Measurements from ENCODE around the gene BCL6. TPM values are rescaled to one million over a fixed set of nuclear protein-coding genes. Genes with fewer than 3 reads are reported as not detected.

The BCL6 gene
- total and polyA plus RNA-seq, 2 of the 8 experiments (the other 6 are each of a cell fraction or from before 2014, with no cell fraction given), result 5.7 to 10.4 TPM

DNA sequence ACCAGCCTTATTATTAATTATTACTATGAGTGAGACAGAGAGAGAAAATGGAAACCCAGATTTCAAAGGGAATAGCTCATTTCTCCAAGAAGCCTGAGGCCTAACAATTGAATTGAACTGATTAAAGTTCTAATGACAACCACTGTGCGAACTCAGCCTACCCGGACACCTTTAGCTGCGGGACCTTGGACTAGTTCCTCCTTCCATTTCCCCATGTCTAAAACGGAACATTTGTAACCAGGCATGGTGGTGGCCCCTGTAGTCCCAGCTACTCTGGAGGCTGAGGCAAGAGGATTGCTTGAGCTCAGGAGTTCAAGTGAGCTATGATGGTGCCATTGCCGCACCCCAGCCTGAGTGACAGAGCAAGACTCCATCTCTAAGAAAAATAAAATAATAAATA, 26.5 kb downstream of the BCL6 start:
- H4K5ac ChIP-seq (ENCODE audit: insufficient read length, low read depth, low read length), result no peak overlapping the region
- H3K14ac ChIP-seq (ENCODE audit: insufficient read length), result no peak overlapping the region
- H3K4ac ChIP-seq (replicated peaks; ENCODE audit: insufficient read length, low read depth, low read length), result no peak overlapping the region
- H2BK15ac ChIP-seq (ENCODE audit: low read length), result no peak overlapping the region
- H3K4me1 ChIP-seq (replicated peaks in 1 of 4; ENCODE audit: control insufficient read depth in 3 of 4, insufficient read depth in 4 of 4, low read length in 3 of 4), result peaks cover 0 to 13% (median 4%) of the 10 kb centered on the region in 4 experiments; a peak in 6 of 7 replicates
- no peak overlapping the region for H3K18ac ChIP-seq (ENCODE audit: extremely low read depth, low read length)
- no peaks in the 10 kb centered on the region for H4K20me1 ChIP-seq (replicated peaks in 1 of 2; ENCODE audit: control insufficient read depth in 1 of 2, insufficient read depth in 2 of 2, low read length in 2 of 2)
- no peak overlapping the region for H2BK120ac ChIP-seq (replicated peaks; ENCODE audit: low read depth, low read length)
- H3K9ac ChIP-seq (replicated peaks in 1 of 4; ENCODE audit: extremely low read depth in 1 of 4, low read depth in 3 of 4, low read length in 3 of 4), result no peak overlapping the region
- no peak overlapping the region for H2BK20ac ChIP-seq (ENCODE audit: low read length)
- H3K23ac ChIP-seq (ENCODE audit: insufficient read length), result no peak overlapping the region
- no peak overlapping the region for H4K91ac ChIP-seq (replicated peaks; ENCODE audit: insufficient read length, low read length)
- H4K8ac ChIP-seq (ENCODE audit: extremely low read depth, insufficient read depth, low read length), result no peak overlapping the region
- 95% methylated on average over 5 of the region's 5 CpGs; no CpG with 5 or more reads in 1 of the 2 experiments for WGBS, 2 experiments (ENCODE audit: extremely low coverage in 1 of 2, insufficient coverage in 1 of 2, insufficient read length in 1 of 2, insufficient replicate concordance in 2 of 2, low coverage in 1 of 2, low lambda C conversion rate in 2 of 2, missing lambda C conversion rate in 1 of 2)
- H3K9me3 ChIP-seq (ENCODE audit: insufficient read depth in 2 of 2, low read depth in 1 of 2, low read length in 1 of 2), result no peaks in the 10 kb centered on the region
- H3K36me3 ChIP-seq (ENCODE audit: control insufficient read depth in 2 of 4, insufficient read depth in 4 of 4, low read length in 3 of 4), result peaks cover 0 to 19% (median 0%) of the 10 kb centered on the region in 4 experiments; a peak in 3 of 8 replicates
- no peaks in the 10 kb centered on the region for H3K79me2 ChIP-seq (ENCODE audit: control insufficient read depth in 1 of 2, insufficient read depth in 2 of 2, low read length in 2 of 2)
- ChIA-PET POLR2A (ENCODE audit: partially characterized antibody) (interaction anchor here (0.9 kb wide), 1 partner anchor 323 kb away, joined by 3 read pairs; no protein-coding TSS in a partner anchor), CTCF (ENCODE audit: partially characterized antibody) (interaction anchor here (0.9 to 23.0 kb wide), 13 partner anchors 10 to 1237 kb away, joined by 3 to 280 read pairs (median 5); partner anchors contain the start of gene RTP2)
- H2BK5ac ChIP-seq (ENCODE audit: low read depth, low read length), result no peak overlapping the region
- no peak overlapping the region for H3K4me3 ChIP-seq (ENCODE audit: extremely low read depth in 1 of 4, insufficient read depth in 2 of 4, low read depth in 3 of 4, low read length in 4 of 4)
- no peaks in the 10 kb centered on the region for H3K79me1 ChIP-seq (ENCODE audit: low read depth, low read length)
- H3K23me2 ChIP-seq (ENCODE audit: low read depth, low read length), result no peaks in the 10 kb centered on the region
- H2BK12ac ChIP-seq (ENCODE audit: low read depth, low read length), result no peak overlapping the region
- H3K4me2 ChIP-seq (ENCODE audit: insufficient read depth in 1 of 2, low read depth in 2 of 2, low read length in 2 of 2), result no peak overlapping the region
- H2AFZ ChIP-seq (ENCODE audit: low read length), result no peak overlapping the region
- no peak overlapping the region for H3K27ac ChIP-seq (ENCODE audit: low read depth, low read length)
- H2AK5ac ChIP-seq (ENCODE audit: low read depth, low read length), result no peak overlapping the region
- H3K27me3 ChIP-seq (replicated peaks in 1 of 4; ENCODE audit: control insufficient read depth in 3 of 4, extremely low read depth in 1 of 4, insufficient read depth in 3 of 4, low read length in 3 of 4), result no peaks in the 10 kb centered on the region
- no peak overlapping the region for H3K56ac ChIP-seq (replicated peaks; ENCODE audit: insufficient read length, low read depth, low read length)
- FAIRE-seq (no peak), DNase-seq (ENCODE audit: low read depth in 1 of 2, low spot score in 2 of 2) (no peak)
- TF ChIP-seq SP1 (IDR thresholded peaks at IDR 0.05; ENCODE audit: low read depth, low read length) (no peak), SRF (IDR thresholded peaks at IDR 0.05; ENCODE audit: low read depth, low read length) (no peak), JUND (IDR thresholded peaks at IDR 0.05; ENCODE audit: low read length) (no peak), TAF1 (IDR thresholded peaks at IDR 0.05; ENCODE audit: low read depth, low read length) (no peak), CHD1 (IDR thresholded peaks at IDR 0.05; ENCODE audit: low read depth, low read length) (no peak), SIX5 (IDR thresholded peaks at IDR 0.05; ENCODE audit: low read depth, low read length) (no peak), YY1 (IDR thresholded peaks at IDR 0.05; ENCODE audit: low read depth, low read length) (no peak), JUN (IDR thresholded peaks at IDR 0.05; ENCODE audit: low read depth, low read length) (no peak), RXRA (IDR thresholded peaks at IDR 0.05; ENCODE audit: insufficient read depth, low read depth, low read length) (no peak)
